ENCODE results near the gene SESTD1. TPM values are rescaled to one million over a fixed set of nuclear protein-coding genes. Genes with fewer than 3 reads are reported as not detected.

Gene SESTD1
- total and polyA plus RNA-seq, 2 experiments from 2014 or later = 12.6 to 21.6 TPM

GRCh38 chr2:179275253-179276012 is 10.8 kb upstream of the SESTD1 start:
- ATAC-seq = no peak
- TF ChIP-seq CTCF (conservative IDR thresholded peaks at IDR 0.05; ENCODE audit: low read depth in 2 of 2) (no peak), POLR2AphosphoS5 (IDR thresholded peaks at IDR 0.05; ENCODE audit: low read depth) (no peak), CREB1 (CRISPR knock-in tag; IDR thresholded peaks at IDR 0.05; ENCODE audit: low read depth) (no peak)
- H3K4me1 ChIP-seq (ENCODE audit: insufficient read depth) = no peaks in the 10 kb centered on the region
- H2AFZ ChIP-seq = no peak overlapping the region
- no peak overlapping the region for H3K4me3 ChIP-seq
- H3K27ac Mint-ChIP-seq = no peak overlapping the region
- peaks cover 10% of the 10 kb centered on the region for H3K4me1 Mint-ChIP-seq
- peaks cover 4% of the 10 kb centered on the region; the same call in 1 of the 2 replicates for H3K9me2 ChIP-seq (ENCODE audit: insufficient read depth)
- no peaks in the 10 kb centered on the region for H3K36me3 Mint-ChIP-seq (ENCODE audit: low read depth)
- H4K20me1 ChIP-seq (replicated peaks; ENCODE audit: insufficient read depth) = no peaks in the 10 kb centered on the region
- no peak overlapping the region for H3K4me3 Mint-ChIP-seq
- no peaks in the 10 kb centered on the region for H3K9me3 Mint-ChIP-seq
- no peaks in the 10 kb centered on the region for H3K36me3 ChIP-seq (ENCODE audit: insufficient read depth)
- no peak for DNase-seq (ENCODE audit: low spot score)
- H3K4me2 ChIP-seq = no peak overlapping the region
- no peaks in the 10 kb centered on the region for H3K79me2 ChIP-seq (replicated peaks; ENCODE audit: insufficient read depth)
- no peaks in the 10 kb centered on the region for H3K27me3 ChIP-seq (ENCODE audit: insufficient read depth)
- peaks cover 3% of the 10 kb centered on the region for H3K27me3 Mint-ChIP-seq (ENCODE audit: insufficient read depth, low read depth, poor library complexity)
- no peak overlapping the region for H3K27ac ChIP-seq (ENCODE audit: low read depth)
- H3F3A ChIP-seq (replicated peaks; ENCODE audit: low read depth) = no peaks in the 10 kb centered on the region

- peaks cover 4% of the 10 kb centered on the region; the same call in 1 of the 2 replicates for H3K9me2 ChIP-seq (ENCODE audit: insufficient read depth)
- H3K36me3 ChIP-seq (ENCODE audit: insufficient read depth) = no peaks in the 10 kb centered on the region
- H3F3A ChIP-seq (replicated peaks; ENCODE audit: low read depth) = no peaks in the 10 kb centered on the region
- H3K27ac ChIP-seq (ENCODE audit: low read depth) = no peak overlapping the region
- H3K4me1 Mint-ChIP-seq = peaks cover 10% of the 10 kb centered on the region
- no peak for DNase-seq (ENCODE audit: low spot score)
- no peaks in the 10 kb centered on the region for H3K27me3 ChIP-seq (ENCODE audit: insufficient read depth)
- ATAC-seq = no peak
- no peaks in the 10 kb centered on the region for H3K4me1 ChIP-seq (ENCODE audit: insufficient read depth)
- H3K4me2 ChIP-seq = no peak overlapping the region
- H3K4me3 ChIP-seq = no peak overlapping the region
- no peaks in the 10 kb centered on the region for H4K20me1 ChIP-seq (replicated peaks; ENCODE audit: insufficient read depth)
- no peak overlapping the region for H3K27ac Mint-ChIP-seq
- H2AFZ ChIP-seq = peak overlapping the region; percentile 40; the same call in 1 of the 2 replicates
- no peaks in the 10 kb centered on the region for H3K9me3 Mint-ChIP-seq
- no peak for TF ChIP-seq CTCF (conservative IDR thresholded peaks at IDR 0.05; ENCODE audit: low read depth in 2 of 2)
- no peak for TF ChIP-seq JUNB (IDR thresholded peaks at IDR 0.05; ENCODE audit: unreplicated experiment)
- no peak for TF ChIP-seq CREB1 (CRISPR knock-in tag; IDR thresholded peaks at IDR 0.05; ENCODE audit: low read depth)
- TF ChIP-seq REST (IDR thresholded peaks at IDR 0.05; ENCODE audit: unreplicated experiment) = no peak
- no peak overlapping the region for H3K4me3 Mint-ChIP-seq
- no peaks in the 10 kb centered on the region for H3K79me2 ChIP-seq (replicated peaks; ENCODE audit: insufficient read depth)
- peaks cover 3% of the 10 kb centered on the region for H3K27me3 Mint-ChIP-seq (ENCODE audit: insufficient read depth, low read depth, poor library complexity)
- no peaks in the 10 kb centered on the region for H3K36me3 Mint-ChIP-seq (ENCODE audit: low read depth)
Measured at GRCh38 chr2:179274749-179275148, 10.1 kb upstream of the SESTD1 start.
